WERI-Rb-1 (cell line): Measurements from ENCODE around the gene ADAT3.

Source experiments
- DNase-seq: peaks from one replicate; pipeline ENCODE4 v3.0.0-alpha.2; 2020
- H3K27ac ChIP-seq: fragments of 250-450 bp; sonication (Bioruptor Pico); 2 replicates; pipeline ENCODE4 v1.5.1; 2020; ENCODE audit warnings: mild to moderate bottlenecking, moderate library complexity
- H3K27me3 ChIP-seq: fragments of 250-450 bp; sonication (Bioruptor Pico); 2 replicates; pipeline ENCODE4 v1.5.1; 2021; ENCODE audit warnings: mild to moderate bottlenecking, low read depth, moderate library complexity; ENCODE audit not compliant: insufficient read depth, severe bottlenecking
- H3K36me3 ChIP-seq: fragments of 250-450 bp; sonication (Bioruptor Pico); 2 replicates; pipeline ENCODE4 v1.5.1; 2020; ENCODE audit warnings: mild to moderate bottlenecking, moderate library complexity
- H3K4me3 ChIP-seq: 2 replicates; pipeline ENCODE4 v1.5.1; 2011; ENCODE audit warnings: low read depth, mild to moderate bottlenecking, control low read depth, low read length
- H3K9me3 ChIP-seq: fragments of 250-450 bp; sonication (Bioruptor Pico); 2 replicates; pipeline ENCODE4 v1.5.1; 2021; ENCODE audit warnings: mild to moderate bottlenecking, moderate library complexity; ENCODE audit not compliant: severe bottlenecking
- TF ChIP-seq, protein P1 (sequence below): IDR thresholded peaks from 2 replicates; pipeline ENCODE4 v1.5.1; 2011; ENCODE audit warnings: low read depth, mild to moderate bottlenecking, control low read depth, inconsistent platforms, low read length

Gene ADAT3

DNA sequence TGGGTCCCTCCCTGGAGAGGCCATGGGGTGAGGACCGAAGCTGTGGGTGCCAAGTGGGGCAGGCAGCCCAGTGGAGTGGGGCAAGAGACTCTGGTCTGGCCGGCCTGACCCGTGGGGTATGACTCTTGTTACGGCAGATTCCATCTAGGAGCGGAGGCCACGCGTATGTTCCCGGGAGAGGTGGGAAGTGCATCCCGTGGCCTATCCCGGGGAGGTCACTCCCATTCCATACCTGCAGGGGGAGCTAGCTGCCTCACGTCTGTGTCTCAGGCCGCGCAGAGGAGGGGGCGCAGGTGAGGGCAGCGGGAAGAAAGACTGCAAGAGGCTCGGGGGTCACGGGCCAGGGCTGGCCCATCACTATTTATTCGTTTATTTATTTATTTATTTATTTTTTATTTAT lies 40.7 kb downstream of the ADAT3 start:
- peak; percentile 84 for DNase-seq
- Histone ChIP-seq H3K9me3 (no peaks in the 10 kb centered on the region), H3K27ac (no peak overlapping the region)

DNA sequence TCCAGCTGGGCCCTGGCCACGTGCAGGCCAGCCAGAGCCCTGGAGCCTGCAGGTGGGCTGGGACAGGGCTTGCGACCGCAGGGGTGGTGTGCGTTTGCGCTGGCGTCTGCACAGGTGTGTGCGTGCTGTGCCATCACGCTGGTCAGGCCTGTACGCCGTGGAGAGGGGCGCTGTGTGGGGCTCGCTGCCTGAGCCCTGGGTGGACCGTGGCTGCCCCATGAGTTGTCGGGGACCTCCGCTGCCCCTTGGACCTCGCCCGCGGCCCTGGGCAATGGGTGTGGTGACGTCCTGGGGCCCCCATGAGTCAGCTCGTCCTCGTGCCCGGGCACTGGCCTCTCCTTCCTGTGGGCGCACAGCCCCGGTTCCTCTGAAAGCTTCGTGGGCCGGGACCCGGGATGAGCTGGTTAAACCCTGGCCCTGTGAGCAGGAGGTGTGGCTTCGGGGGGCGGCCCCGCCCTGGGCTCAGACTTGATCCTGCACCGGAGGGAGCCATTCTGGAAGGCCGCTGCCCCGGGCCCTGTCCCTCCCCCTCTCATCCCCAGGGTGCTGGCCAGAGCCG lies 42.5 kb downstream of the ADAT3 start:
- Histone ChIP-seq H3K27ac (no peak overlapping the region), H3K27me3 (no peaks in the 10 kb centered on the region), H3K4me3 (no peak overlapping the region), H3K9me3 (no peaks in the 10 kb centered on the region), H3K36me3 (peaks cover 27% of the 10 kb centered on the region)
- DNase-seq: no peak
- TF ChIP-seq, protein P1, sequence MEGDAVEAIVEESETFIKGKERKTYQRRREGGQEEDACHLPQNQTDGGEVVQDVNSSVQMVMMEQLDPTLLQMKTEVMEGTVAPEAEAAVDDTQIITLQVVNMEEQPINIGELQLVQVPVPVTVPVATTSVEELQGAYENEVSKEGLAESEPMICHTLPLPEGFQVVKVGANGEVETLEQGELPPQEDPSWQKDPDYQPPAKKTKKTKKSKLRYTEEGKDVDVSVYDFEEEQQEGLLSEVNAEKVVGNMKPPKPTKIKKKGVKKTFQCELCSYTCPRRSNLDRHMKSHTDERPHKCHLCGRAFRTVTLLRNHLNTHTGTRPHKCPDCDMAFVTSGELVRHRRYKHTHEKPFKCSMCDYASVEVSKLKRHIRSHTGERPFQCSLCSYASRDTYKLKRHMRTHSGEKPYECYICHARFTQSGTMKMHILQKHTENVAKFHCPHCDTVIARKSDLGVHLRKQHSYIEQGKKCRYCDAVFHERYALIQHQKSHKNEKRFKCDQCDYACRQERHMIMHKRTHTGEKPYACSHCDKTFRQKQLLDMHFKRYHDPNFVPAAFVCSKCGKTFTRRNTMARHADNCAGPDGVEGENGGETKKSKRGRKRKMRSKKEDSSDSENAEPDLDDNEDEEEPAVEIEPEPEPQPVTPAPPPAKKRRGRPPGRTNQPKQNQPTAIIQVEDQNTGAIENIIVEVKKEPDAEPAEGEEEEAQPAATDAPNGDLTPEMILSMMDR: no peak

More for the DNA sequence above, 40.7 kb downstream of the ADAT3 start:
- no peaks in the 10 kb centered on the region for H3K27me3 ChIP-seq
- peaks cover 21% of the 10 kb centered on the region for H3K36me3 ChIP-seq
- TF ChIP-seq, protein P1: peak; percentile 94
- H3K4me3 ChIP-seq: no peak overlapping the region

DNA sequence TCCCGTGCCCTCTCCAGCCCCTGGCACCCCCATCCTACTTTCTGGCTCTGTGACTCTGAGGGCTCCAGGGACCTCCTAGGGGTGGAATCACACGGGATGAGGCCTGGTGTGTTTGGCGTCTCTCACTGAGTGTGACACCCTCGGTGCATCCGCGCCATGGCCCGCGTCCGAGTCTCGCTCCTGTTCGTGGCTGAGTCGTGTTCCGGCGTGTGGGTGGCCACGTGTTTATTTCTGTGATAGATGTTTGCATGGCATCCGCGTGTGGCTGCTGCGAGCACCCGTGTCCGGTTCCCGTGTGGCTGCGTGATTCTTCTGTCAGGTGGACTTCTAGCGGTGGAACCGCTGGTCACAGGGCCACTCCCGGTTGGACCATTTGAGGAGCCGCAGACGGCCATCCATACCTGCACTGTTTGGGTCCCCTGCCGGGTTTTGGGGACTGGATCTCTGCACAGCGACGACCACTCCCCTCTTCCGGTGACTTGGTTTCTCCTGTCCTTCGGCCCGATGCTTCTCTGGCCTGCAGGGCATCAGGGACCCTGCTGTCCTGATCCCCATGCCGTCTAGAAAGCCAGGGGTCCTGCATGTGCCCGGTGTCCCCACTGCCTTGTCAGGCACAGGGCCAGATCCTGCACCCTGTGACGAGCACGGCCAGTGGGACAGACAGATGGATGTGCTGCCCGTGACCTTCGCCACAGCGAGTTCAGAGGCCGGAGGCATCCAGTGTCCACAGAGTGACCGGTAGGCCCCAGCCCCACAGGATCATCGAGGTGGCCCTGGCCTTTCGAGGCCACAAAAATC lies 44.3 kb downstream of the ADAT3 start:
- H3K4me3 ChIP-seq: no peak overlapping the region
- no peak for DNase-seq
- H3K9me3 ChIP-seq: no peaks in the 10 kb centered on the region
- no peaks in the 10 kb centered on the region for H3K27me3 ChIP-seq
- TF ChIP-seq, protein P1: no peak
- H3K36me3 ChIP-seq: peaks cover 27% of the 10 kb centered on the region
- H3K27ac ChIP-seq: no peak overlapping the region

DNA sequence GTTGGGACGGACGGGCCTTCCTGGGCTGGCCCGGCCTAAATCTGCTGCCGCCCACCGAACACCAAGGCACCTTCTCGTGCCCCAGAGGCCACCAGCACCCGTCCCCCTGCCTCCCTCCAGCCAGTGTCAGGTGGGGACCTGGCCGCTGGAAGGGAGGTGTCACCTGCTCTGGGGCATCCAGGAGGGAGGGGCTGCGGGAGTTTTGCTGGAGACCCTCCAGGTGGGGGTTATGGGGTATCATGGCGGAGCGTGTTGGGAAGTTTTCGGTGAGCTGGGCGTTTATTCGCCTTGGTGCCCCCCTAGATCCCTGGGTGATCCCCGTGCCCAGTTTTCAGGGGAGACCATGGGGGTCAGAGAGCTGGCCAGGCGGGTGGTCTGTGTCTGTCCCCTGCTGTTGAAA lies 45.4 kb downstream of the ADAT3 start:
- Histone ChIP-seq H3K27me3 (no peaks in the 10 kb centered on the region), H3K27ac (no peak overlapping the region), H3K4me3 (no peak overlapping the region), H3K36me3 (peaks cover 27% of the 10 kb centered on the region), H3K9me3 (no peaks in the 10 kb centered on the region)
- TF ChIP-seq, protein P1: no peak
- DNase-seq: no peak

DNA sequence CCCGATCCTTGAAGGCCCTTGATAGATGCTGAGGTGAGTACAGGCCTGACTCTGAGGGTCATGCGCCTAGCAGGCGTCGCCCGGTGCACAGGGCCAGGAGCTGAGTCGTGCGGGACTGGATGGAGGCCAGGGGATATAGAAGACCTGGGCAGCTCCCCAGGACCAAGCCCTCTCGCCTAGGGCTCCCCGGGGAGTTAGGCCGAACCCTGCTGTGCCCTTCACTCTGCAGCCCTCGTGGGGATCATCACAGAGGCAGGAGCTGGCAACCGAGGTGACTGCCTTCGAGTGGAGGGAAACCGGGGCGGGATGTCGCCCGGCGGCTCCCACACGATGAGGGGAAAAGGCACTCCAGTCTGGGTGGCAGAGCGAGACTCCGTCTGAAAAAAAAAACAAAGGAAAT lies 47.4 kb downstream of the ADAT3 start:
- Histone ChIP-seq H3K27me3 (no peaks in the 10 kb centered on the region), H3K27ac (no peak overlapping the region), H3K4me3 (no peak overlapping the region), H3K9me3 (no peaks in the 10 kb centered on the region), H3K36me3 (peaks cover 22% of the 10 kb centered on the region)
- TF ChIP-seq, protein P1: no peak
- DNase-seq: no peak
